Measurements from ENCODE around the gene GGCT. TPM values are rescaled to one million over a fixed set of nuclear protein-coding genes. Genes with fewer than 3 reads are reported as not detected.
"Not testable (repeated sequence)": the region's sequence is repeated elsewhere in the genome, so short reads cannot be mapped to it uniquely, and the experiment has no call there.

The GGCT gene
- total RNA-seq, 4 donors from 2014 or later = 7.4 to 20.0 (median 12.8) TPM

DNA sequence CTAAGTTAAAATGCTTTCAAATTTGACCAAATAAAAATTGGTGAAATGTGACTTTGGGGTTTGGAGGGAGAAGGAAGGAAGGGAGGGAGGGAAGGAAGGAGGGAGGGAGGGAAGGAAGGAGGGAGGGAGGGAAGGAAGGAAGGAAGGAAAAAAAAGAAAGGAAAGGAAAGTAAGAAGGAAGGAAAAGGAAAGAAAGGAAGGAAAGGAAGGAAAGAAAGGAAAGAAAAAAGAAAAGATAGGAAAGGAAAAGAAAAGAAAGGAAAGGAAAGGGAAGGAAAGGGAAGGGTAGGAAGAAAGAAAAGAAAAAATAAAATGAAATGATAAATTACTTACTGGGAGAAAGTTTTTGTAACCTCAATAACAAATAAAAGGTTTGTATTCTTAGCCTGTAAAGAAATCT is 24.1 kb upstream of the GGCT start:
- Histone ChIP-seq H3K27ac (no peak overlapping the region), H3K27me3 (no peaks in the 10 kb centered on the region), H3K4me3 (no peak overlapping the region), H3K4me1 (no peaks in the 10 kb centered on the region), H3K9me3 (no peaks in the 10 kb centered on the region), H3K36me3 (no peaks in the 10 kb centered on the region)
- in situ Hi-C loops (cut with MboI; ENCODE audit: low sequenced_read_pairs in 4 of 4) = no loop called here
- DNase-seq (no peak), ATAC-seq (no peak)
- intact Hi-C loops (cut with DNase I; ENCODE audit: low total_unique reads) = no loop called here
- TF ChIP-seq, protein P1, sequence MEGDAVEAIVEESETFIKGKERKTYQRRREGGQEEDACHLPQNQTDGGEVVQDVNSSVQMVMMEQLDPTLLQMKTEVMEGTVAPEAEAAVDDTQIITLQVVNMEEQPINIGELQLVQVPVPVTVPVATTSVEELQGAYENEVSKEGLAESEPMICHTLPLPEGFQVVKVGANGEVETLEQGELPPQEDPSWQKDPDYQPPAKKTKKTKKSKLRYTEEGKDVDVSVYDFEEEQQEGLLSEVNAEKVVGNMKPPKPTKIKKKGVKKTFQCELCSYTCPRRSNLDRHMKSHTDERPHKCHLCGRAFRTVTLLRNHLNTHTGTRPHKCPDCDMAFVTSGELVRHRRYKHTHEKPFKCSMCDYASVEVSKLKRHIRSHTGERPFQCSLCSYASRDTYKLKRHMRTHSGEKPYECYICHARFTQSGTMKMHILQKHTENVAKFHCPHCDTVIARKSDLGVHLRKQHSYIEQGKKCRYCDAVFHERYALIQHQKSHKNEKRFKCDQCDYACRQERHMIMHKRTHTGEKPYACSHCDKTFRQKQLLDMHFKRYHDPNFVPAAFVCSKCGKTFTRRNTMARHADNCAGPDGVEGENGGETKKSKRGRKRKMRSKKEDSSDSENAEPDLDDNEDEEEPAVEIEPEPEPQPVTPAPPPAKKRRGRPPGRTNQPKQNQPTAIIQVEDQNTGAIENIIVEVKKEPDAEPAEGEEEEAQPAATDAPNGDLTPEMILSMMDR (IDR thresholded peaks at IDR 0.05 in 4 of 5, conservative IDR thresholded peaks at IDR 0.05 in 1 of 5) = no peak
- no peak for TF ChIP-seq POLR2A (IDR thresholded peaks at IDR 0.05)

DNA sequence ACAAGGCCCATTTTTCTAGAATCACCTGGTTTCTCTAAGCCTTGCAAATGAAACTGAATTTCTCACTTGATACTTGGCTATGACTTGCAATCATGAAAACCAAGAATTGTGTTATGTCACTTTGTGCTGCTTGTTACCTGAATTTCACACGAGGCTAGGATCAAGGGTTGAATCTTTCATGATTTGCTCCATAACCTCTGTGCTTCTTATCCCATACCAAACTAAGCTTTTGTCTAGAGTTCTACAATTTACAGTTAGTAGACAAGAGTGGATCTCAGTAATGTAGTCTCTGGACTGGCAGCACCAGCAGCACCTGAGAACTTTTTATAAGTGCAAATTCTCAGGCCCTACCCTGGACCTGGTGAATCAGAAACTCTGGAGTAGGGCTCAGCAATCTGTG is 22.7 kb upstream of the GGCT start:
- in situ Hi-C loops (cut with MboI; ENCODE audit: low sequenced_read_pairs in 4 of 4); intact Hi-C loops (cut with DNase I; ENCODE audit: low total_unique reads); H3K4me1 ChIP-seq; H3K27ac ChIP-seq; ATAC-seq; H3K36me3 ChIP-seq; H3K9me3 ChIP-seq; DNase-seq; H3K27me3 ChIP-seq; H3K4me3 ChIP-seq: not testable (repeated sequence)

DNA sequence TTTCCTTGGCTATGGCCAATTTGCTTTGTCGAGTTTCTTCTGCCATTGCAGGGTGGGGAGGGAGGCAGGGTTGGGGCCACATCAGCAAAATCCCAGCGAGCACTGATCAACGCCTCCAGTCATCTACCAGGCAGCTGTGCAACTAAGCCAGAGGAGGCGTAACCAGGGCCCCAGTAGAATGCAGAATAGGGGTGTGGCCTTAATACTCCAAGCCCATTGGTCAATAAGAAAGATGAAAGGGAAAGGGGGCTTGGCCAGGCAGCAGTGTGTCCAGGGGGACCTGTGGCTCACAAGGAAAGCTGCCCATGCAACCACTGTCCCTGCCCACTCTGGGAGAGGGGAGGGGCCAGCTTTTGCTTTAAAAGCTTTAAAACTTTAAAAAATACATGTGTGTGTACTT is 21.5 kb upstream of the GGCT start:
- in situ Hi-C loops (cut with MboI; ENCODE audit: low sequenced_read_pairs in 4 of 4) = no loop called here
- intact Hi-C loops (cut with DNase I; ENCODE audit: low total_unique reads) = no loop called here
- no peaks in the 10 kb centered on the region for H3K27me3 ChIP-seq
- H3K36me3 ChIP-seq = no peaks in the 10 kb centered on the region
- ATAC-seq = no peak
- no peak for DNase-seq
- H3K4me1 ChIP-seq = no peaks in the 10 kb centered on the region
- no peak overlapping the region for H3K27ac ChIP-seq
- no peak for TF ChIP-seq POLR2A (IDR thresholded peaks at IDR 0.05)
- TF ChIP-seq, protein P1 (IDR thresholded peaks at IDR 0.05 in 4 of 5, conservative IDR thresholded peaks at IDR 0.05 in 1 of 5) = no peak
- no peaks in the 10 kb centered on the region for H3K9me3 ChIP-seq
- no peak overlapping the region for H3K4me3 ChIP-seq

DNA sequence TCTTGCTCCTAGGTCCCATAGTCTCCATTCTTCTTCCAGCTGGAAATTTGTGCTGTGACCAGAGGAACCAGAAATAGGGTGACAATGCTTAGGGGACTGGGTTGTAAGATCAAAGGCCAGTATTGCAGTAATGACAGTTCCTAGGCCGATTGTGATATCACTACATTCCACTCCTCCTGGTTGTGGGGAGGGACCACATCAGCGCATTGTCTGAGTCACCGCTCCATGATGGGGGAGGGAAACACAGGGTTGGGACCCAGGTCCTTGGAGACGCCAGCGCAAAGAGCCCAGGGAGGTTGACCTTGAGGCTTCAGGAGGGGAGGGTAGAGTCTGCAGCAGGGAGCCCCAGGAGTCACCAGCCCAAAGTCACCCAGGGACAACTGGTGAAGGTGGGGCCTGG is 20.8 kb upstream of the GGCT start:
- in situ Hi-C loops (cut with MboI; ENCODE audit: low sequenced_read_pairs in 4 of 4) (no loop called here), intact Hi-C loops (cut with DNase I; ENCODE audit: low total_unique reads) (no loop called here)
- TF ChIP-seq POLR2A (IDR thresholded peaks at IDR 0.05) = no peak
- TF ChIP-seq, protein P1 (IDR thresholded peaks at IDR 0.05 in 4 of 5, conservative IDR thresholded peaks at IDR 0.05 in 1 of 5) = no peak
- Histone ChIP-seq H3K4me1 (no peaks in the 10 kb centered on the region), H3K36me3 (no peaks in the 10 kb centered on the region), H3K27ac (no peak overlapping the region), H3K4me3 (no peak overlapping the region), H3K9me3 (no peaks in the 10 kb centered on the region), H3K27me3 (no peaks in the 10 kb centered on the region)
- DNase-seq = no peak
- no peak for ATAC-seq

DNA sequence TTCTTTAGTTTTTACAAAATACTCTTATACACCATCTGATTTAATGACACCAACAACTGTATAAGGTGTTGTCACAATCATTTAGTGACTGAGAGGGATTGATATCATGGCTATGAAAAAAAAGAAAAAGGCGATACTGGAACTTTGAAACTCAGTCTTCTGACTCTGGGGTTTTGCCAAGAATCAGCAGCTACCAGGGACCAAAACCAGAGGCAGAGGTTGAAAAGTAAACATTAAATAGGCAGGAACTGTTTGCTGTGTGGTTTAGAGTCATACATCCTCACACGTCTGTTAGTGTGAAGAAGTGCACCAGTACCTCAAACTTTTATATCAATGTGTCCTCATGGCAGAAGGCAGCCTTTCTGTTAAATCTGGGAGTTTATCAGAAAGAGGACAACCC is 19.9 kb upstream of the GGCT start:
- no peak for TF ChIP-seq POLR2A (IDR thresholded peaks at IDR 0.05)
- TF ChIP-seq, protein P1 (IDR thresholded peaks at IDR 0.05 in 4 of 5, conservative IDR thresholded peaks at IDR 0.05 in 1 of 5) = no peak
- Histone ChIP-seq H3K9me3 (no peaks in the 10 kb centered on the region), H3K4me3 (no peak overlapping the region), H3K27ac (no peak overlapping the region), H3K4me1 (no peaks in the 10 kb centered on the region), H3K27me3 (no peaks in the 10 kb centered on the region), H3K36me3 (no peaks in the 10 kb centered on the region)
- DNase-seq (no peak), ATAC-seq (no peak)
- in situ Hi-C loops (cut with MboI; ENCODE audit: low sequenced_read_pairs in 4 of 4) = no loop called here
- intact Hi-C loops (cut with DNase I; ENCODE audit: low total_unique reads) = no loop called here

All from gastrocnemius medialis (tissue), 4 donors.